Fibroblast of skin of scalp (primary cell): ENCODE results near the gene TBC1D9.
A peak's percentile ranks its signal among the peaks of the same experiment; 100 is the strongest.
"Not testable (repeated sequence)": the region's sequence is repeated elsewhere in the genome, so short reads cannot be mapped to it uniquely, and the experiment has no call there.

ENCODE experiments used
- DNase-seq: peaks from one replicate; pipeline ENCODE4 v3.0.0-alpha.2; 2013

TBC1D9 gene

DNA sequence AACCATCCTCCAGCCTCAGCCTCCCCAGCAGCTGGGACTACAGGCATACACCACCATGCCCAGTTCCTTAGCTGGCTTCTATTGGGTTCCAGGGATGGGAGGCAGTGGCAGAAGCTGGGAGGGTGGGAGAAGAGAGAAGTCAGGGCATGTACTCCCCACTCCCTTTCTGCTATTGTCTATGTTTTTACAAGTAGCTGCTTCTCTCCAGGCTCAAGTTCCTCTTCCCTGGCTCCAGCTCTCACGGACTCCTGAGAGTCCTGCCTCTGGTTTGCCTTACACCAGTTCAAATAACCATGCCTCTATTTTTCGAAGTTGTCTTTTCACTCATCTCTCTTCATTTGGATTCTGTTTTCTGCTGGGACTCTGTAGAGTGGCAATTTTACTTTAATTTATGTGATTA, 2.9 kb downstream of the TBC1D9 start:
- DNase-seq, result no peak

DNA sequence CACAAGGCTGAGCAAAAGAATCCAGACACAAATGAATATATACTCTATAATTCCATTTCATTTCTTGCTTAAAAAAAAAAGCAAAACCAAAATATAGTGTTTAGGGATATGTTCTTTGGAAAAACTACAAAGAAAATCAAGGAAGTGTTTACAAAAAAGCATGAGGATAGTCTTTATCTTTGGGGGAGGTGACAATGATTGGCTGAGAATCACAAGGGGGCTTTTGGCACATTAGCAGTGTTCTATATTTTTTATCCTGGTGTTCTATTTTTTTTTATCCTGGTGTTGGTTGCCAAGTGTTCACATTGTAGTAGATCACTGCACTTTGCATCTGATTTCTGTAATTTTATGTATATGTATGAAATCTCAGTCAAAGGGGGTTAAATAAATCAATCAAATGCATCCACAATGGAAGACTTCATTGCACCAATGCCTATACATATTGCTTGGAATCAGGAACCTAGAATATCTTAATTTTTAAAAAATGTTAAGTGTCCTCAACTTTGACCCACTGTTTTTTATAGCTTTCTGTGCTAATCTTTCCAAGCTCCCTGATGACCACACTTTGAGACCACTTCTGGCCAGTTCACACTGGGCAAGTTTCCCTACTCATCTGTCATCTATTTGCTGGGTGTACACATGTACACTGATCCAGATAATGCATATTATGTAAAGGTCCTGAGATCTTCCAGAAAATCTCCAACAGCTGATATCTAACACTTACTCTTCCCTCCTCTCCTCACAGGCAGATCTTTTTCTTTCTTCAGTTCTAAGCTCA, 3.7 kb downstream of the TBC1D9 start:
- no peak for DNase-seq

GRCh38 chr4:140750470-140750869, 5.7 kb downstream of the TBC1D9 start:
- DNase-seq, result no peak

- DNase-seq, result no peak
Measured at GRCh38 chr4:140748171-140748570, 8.0 kb downstream of the TBC1D9 start.

GRCh38 chr4:140746546-140746945, 9.6 kb downstream of the TBC1D9 start:
- not testable (repeated sequence) for DNase-seq

- no peak for DNase-seq
Measured at GRCh38 chr4:140744421-140744820, 11.8 kb downstream of the TBC1D9 start.

GRCh38 chr4:140743194-140743931, 12.8 kb downstream of the TBC1D9 start:
- peak; percentile 48 for DNase-seq

DNA sequence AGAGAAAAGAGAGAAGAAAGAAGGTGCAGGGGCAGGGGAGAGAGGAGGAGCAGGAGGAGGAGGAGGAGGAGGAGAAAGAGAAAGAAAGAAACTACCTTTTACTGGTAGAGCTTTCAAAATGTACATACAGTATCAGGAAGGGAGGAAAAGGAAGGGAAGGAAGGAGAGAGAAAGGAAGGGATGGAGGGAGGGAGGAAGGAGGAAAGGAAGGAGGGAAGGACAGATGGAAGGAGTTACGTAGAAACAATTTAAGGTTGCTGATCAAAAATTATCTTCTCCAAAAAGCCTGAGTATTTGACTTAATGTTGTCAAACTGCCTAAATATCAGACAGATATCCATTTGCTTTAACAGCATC, 13.4 kb downstream of the TBC1D9 start:
- DNase-seq, result no peak

DNA sequence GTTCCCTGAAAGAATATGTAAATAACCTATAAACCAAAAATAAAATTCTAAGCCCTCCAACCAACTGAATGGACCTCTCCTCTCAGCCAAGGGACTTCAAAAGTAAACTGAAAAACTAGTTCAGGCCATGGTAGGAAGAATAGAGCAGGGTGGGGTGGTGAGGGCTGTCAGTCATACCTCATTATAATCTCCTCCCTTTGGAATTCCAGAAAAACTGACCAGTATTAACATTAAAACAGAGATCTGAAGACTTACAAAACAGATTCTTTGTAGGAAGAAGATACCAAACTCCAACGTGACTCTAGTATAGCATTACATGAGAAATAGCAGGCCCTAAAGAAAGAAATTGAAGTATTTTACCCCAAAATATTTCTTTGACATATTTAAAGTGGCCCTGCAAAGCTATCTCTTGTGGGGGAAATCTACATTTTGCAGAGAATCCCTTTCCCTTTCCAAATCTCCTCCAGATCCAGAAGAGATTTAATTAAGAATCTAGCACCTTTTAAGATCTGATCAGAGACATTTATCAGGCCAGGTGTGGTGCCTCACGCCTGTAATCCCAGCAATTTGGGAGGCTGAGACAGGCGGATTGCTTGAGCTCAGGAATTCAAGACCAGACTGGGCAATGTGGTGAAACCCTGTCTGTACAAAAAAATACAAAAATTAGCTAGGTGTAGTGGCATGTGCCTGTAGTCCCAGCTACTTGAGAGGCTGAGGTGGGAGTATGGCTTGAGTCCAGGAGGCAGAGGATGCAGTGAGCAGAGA, 15.1 kb downstream of the TBC1D9 start:
- no peak for DNase-seq

GRCh38 chr4:140740422-140740821, 15.8 kb downstream of the TBC1D9 start:
- no peak for DNase-seq

GRCh38 chr4:140739971-140740370, 16.2 kb downstream of the TBC1D9 start:
- no peak for DNase-seq

DNA sequence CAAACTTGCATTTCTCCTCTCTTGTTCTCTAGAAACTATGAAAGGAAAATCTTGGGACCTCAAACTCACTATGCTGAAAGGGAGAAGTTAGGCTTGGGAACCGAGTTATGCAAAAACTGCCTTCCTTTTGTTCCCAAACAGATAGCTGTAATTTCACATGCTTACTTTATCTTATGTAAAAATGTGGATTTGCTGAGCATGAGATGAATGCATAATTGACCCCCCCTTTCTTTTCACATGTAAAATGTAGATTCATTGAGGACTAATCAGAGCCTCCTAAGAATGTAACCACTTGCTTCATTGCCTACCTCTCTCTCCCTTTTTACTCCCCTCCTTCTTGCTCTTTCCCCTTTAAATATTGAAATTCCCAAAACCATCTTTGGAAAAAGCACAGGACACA, 18.0 kb downstream of the TBC1D9 start:
- no peak for DNase-seq

DNA sequence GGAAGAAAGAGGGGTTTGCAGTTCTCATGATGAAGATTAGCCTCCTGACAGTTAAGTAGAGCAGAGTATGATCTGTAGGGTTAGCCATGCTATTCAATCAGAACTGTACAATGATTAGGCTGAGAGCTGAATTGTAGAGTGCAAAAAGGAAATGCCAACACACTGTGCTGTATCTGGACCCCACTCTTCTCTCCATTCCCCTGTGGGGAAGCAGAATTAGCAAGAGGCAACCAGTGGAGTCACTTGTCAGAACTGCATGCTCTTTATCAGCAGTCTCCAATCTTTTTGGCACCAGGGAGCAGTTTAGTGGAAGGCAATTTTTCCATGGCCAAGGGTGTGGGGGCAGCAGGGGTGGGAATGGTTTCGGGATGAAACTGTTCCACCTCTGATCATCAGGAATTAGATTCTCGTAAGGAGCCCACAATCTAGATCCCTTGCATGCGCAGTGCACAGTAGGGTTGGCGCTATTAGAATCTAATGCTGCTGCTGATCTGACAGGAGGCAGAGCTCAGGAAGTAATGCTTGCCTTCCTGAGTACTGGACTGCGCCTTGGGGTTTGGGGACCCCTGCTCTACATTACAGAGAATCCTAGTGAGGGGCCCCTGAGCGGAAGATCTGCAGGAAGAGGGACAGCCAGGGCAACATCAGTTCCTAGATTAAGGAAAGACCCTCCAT, 19.4 kb downstream of the TBC1D9 start:
- peak; percentile 30 for DNase-seq

GRCh38 chr4:140735779-140736391, 20.3 kb downstream of the TBC1D9 start:
- no peak for DNase-seq

- DNase-seq, result no peak
Measured at GRCh38 chr4:140735317-140735716, 20.9 kb downstream of the TBC1D9 start.

GRCh38 chr4:140732780-140733179, 23.4 kb downstream of the TBC1D9 start:
- no peak for DNase-seq

- no peak for DNase-seq
Measured at GRCh38 chr4:140729344-140730049, 26.7 kb downstream of the TBC1D9 start.

- DNase-seq, result no peak
Measured at GRCh38 chr4:140726776-140727500, 29.2 kb downstream of the TBC1D9 start.

DNA sequence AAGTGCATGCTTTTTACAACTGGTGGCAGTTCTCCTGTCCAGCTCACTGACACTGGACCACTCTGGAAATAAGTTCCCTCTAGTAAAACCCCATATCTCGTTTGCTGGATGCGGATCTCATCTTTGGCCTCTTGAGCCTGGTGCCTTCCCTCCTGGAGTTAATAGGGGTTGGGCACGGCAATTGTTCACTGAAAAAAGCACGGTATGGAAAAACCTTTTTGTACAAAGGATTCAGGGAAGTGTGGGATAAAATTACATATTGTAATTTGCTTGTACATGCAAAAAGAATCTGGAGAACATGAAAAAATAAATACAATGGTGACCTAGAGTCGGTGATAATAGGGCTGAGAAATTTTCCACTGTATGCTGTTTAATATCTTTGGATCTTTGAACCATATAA, 30.6 kb downstream of the TBC1D9 start:
- DNase-seq, result no peak

GRCh38 chr4:140724760-140725159, 31.4 kb downstream of the TBC1D9 start:
- DNase-seq, result no peak
